HG02642 (cell line): ENCODE data around the gene KIAA0040.

Experiments used
- ATAC-seq: cut with Tn5 transposase; IDR thresholded peaks from one replicate; pipeline ENCODE4 v1.9.1; 2021; ENCODE audit warnings: mild to moderate bottlenecking; ENCODE audit not compliant: unreplicated experiment, poor library complexity

The KIAA0040 gene

GRCh38 chr1:175192630-175193526 lies at the start of gene KIAA0040:
TSS of gene KIAA0040 (minus strand) at chr1:175192776. CDS start at chr1:175161013, 31,763 bp downstream.
- peak; percentile 58 for ATAC-seq

- ATAC-seq = no peak
Measured at GRCh38 chr1:175237389-175237788, 44.8 kb upstream of the KIAA0040 start.

DNA sequence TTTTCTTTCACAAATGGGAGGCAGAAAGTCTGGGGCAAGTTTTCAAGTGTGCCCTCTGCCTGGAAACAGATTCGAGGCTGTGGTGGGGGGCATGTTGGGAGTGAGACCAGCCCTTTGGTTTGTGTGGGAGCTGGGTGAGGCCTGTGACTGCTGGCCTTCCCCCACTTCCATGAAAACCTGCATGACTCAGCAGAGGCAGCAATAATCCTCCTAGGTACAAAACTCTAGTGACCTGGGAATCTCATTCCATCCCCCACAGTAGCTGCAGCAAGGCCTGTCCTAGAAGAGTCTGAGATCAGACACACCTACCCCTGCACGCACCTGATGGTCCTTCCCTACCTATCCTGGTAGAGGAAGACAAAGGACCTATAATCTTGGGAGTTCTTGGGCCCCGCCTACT lies 42.1 kb upstream of the KIAA0040 start:
- no peak for ATAC-seq

DNA sequence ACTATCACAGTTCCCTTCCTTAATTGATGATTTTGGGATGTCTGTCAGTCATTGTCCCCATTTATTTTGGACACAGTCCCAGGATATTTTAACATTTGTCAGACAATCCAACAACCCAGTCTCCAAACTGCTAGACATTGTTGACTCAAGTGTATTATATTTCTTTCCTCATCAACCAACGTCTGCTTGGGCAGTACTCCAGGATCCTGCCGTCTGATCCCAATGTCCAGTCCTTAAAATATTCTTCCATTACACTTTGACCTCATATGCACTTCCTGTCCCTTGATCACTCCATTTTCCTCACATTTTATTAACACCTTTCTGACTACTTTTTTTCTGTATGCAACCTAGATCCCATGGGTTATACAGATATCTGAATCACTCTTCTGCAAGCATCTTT lies 39.8 kb upstream of the KIAA0040 start:
- ATAC-seq = no peak

DNA sequence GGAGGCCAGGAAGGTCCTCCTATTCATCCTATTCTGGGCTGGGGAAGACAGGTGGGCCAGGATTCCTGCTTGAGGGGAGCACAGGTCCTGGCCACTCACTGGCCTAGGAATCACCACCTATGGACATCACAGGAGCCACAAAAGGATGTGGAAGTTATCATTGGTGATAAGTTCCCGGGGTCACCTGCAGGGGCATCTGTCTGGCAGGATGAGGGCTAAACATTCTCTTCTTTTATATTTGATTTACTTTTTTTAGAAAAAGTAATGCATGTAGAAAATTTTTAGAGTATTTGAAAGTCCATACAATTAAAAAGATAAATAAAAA lies 33.2 kb upstream of the KIAA0040 start:
- peak; percentile 27 for ATAC-seq

DNA sequence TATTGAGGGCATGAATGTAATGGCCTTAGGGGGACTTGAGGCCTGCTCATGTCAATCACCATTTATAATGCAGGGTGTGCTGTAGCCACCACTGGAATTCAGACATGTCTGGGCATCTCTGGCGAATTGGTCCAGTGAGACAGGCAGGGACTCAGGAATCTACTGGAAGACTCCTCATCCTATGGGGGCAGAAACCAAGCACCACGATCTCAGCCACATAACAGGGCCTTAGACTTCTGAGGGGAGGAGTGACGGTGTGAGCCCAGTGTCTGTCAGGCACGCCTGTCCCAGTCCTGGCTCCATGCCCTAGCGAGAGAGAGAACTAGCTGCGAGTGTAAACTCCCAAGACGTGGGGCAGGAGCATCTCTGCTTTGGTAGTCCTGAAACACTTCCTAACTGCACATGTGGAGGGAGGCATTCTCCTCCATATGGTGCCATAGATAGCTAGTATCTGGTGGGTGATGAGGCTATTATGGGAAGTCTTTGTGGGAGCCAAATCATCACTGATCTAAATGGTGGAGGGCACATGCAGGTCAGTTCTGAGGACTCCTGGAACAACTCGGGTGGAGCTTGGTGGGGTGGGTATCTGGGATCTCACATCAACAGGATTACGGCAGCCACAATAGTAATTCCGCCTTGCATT lies 29.8 kb upstream of the KIAA0040 start:
- no peak for ATAC-seq

DNA sequence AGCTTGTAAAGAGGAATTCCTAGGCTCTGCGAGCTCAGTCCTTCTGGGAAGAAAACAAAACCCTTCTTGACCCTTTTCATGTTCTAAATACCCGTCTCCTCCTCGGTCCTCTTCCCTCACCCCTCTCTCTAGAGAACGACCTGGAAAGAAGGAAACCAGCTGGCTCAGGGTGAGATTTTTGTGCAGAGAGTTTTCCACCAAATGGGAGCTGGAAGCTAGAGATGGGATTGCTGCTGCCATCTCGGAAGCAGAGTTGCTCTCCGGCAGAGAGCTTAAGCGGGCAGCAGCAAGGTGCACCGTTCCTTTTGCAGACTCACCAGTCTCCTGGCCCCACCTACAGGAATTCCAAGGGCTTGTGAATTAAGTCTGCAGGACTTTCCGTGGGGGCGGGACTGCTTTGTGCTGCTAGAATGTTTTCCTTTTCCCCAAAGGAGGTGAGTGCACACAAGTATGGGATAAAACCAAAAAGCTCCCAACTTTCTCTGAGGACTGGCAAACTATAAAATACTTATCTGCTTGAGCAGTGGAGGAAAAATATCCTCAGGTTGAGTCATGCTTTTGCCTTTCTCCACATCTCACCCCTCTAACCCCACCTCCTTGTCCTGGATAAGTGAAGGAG lies 29.1 kb upstream of the KIAA0040 start:
- ATAC-seq = no peak

DNA sequence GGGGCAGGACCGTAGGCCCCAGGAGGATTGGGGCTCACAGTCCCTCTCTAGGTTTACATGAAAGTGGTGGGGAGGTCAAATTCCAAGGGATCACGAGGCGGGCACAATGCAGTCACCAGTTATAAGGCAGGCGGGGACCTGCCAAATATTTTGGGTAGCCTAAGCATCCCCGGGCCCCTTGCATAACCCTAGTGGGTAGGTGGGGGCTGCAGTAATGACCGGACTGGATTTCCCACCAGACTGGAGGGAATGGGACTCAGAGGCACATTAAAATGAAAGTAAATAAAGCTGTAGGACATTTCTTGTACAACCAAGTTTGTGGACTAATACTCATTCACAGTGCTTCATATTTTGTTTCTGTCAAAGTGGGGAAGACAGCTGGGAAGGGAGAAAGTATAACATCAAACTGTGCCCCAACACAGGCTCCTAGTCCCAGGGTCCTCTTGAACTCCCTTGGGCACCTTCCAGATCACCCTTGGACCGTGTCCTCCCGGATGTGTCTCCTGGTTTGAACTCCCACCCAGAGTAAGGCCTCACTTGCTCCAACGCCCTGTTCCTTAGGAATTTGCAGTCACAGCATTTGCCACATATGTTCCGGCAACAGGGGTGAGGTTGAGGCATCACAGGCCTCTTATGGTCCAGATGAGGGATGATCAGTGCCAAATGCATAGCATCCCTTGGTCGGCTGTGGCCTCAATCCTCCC lies 28.4 kb upstream of the KIAA0040 start:
- no peak for ATAC-seq

- no peak for ATAC-seq
Measured at GRCh38 chr1:175219774-175220173, 27.2 kb upstream of the KIAA0040 start.

DNA sequence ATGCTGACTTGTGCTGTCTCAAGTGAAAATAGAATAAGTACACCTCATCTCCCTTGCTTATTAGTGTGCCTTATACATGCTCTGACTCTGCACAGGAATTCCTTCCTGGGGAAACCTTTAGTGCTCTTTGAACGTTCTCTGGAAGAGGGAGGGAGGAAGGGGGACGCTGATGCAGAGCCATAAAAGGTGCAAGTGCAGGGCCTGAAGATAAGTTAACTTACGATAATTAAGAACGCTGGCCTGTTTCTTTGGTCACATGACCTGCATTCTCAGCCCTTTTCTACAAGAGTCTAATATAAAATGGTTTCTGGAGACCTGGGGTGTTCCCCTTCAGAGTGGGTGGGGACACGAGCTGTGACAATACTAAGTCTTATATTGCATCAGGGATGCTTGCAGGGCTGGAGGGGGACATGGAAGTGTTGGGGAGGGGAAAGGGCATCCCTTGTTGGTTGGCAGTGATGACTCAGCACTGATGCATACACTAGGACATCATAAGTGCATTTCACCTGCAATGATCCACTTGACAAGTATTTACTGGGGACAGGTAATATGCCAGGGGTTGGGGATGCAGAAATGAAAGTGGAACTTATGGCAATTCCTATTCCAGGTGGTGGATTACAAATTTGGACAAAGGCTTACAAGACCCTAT lies 26.3 kb upstream of the KIAA0040 start:
- no peak for ATAC-seq

GRCh38 chr1:175217721-175218531 lies 25.4 kb upstream of the KIAA0040 start:
- ATAC-seq = no peak

GRCh38 chr1:175216444-175216843 lies 23.9 kb upstream of the KIAA0040 start:
- no peak for ATAC-seq

DNA sequence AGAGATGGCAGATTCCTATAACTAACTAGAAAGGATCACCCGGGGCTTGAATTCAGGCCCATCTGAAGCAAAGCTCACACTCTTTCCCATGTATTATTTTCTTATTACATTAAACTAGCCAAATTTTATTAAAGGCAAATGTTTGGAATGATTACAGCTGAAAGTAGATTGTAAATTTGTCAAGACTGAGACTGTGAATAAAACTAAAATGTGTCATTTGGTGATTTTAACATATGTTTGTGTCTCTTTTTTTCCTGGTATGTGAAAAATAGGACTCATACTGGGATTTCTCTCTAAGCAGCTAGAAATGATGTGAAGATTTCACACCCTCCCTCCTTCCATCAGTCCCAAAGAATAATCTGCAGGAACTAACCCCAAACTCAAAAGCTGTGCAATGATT lies 19.1 kb upstream of the KIAA0040 start:
- ATAC-seq = no peak

DNA sequence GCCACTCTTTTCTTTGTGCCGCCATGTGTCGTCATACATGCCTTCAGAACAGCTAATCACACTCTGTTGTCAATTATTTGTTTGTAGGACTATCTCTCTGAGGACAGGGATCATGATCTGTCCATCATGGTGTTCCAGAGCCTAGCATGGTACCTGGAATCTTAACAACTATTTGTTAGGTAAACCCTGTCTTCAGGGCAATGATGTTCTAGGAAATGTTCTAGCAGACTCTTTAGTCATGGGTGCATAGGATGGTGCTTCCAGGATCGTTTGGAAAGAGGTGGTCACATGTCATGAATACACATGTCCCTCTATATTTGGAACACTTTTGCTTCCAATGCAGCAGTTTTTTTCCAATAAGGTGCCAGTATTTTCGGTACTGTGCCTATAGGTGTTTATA lies 18.2 kb upstream of the KIAA0040 start:
- ATAC-seq = no peak

DNA sequence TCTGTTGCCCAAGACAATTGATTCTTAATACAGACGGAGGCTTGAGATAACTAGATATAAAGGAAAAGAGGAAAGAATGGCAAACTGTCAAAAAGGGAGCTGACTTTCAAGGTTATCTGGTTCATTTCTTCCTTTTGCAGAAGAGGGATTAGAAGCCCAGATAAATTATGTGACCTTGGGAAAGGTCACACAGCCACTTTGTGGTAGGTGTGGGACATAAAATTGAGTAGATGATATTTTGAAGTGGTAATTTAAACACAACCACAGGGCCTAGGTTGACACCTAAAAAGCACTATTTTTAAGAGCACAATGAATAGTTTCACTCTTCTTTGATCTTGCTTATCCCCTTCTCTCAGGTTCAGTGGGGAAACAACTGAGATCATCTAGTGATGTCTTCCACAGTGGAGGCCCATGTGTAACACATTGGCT lies 16.9 kb upstream of the KIAA0040 start:
- ATAC-seq = peak; percentile 37

DNA sequence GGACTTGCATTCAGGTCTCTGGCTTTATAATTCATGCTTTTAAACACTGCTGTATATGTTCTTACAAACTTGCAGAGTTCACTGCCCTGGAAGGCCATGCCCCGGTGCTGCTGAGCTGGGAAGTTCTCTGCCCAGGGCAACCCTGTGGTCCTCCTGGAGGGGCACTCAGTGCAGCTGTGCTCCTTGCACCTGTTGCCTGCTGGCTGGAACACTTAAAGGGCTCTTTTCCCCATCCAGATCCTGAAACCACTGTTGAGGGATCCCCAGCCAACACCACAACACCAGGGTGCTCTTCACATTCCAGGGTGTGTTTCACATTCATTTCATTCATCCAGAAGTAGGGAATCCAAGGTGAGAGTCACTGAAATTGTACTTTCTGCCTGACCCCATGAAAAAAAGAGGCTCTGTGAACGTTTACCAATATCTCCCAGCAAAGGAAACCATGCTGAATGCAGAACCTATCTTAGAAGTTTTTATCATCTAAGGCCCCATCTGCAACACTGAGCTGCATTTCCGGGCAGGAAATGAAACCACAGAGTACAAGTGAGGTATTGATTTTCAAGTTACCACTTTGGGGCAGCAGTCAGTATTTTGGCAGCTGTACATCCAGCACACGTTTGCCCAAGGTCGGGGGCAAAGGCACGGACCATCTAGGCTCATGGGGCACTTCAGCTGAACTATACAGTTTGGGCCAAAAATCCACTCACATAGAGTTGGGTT lies 16.4 kb upstream of the KIAA0040 start:
- ATAC-seq = peak; percentile 82

DNA sequence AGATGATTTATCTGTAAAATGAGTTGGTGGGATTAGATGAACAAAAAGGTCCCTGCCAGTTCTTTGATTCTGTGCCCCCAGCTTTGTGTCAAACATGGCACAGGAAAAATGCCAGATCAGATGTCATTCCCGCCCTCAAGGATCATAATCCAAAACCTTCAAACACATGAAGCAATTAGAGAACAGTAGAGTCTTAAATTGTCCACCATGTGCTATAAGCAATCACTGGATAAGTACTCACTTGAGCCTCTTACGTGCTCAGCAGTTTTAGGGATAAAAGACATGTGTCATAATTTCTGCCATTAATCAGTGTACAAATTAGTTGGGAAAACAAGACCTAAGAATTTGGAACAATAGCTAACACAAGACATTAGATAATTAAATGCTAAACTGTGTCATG lies 15.4 kb upstream of the KIAA0040 start:
- ATAC-seq = no peak

- no peak for ATAC-seq
Measured at GRCh38 chr1:175206687-175207086, 14.1 kb upstream of the KIAA0040 start.

- ATAC-seq = peak; percentile 72
Measured at GRCh38 chr1:175204330-175204729, 11.8 kb upstream of the KIAA0040 start.
